Dedifferentiated amniotic fluid mesenchymal stem cell (primary cell): ENCODE measurements around the gene TGFB3.
"Not testable (repeated sequence)": the region's sequence is repeated elsewhere in the genome, so short reads cannot be mapped to it uniquely, and the experiment has no call there.

Experiments used
- DNase-seq: peaks from one replicate; pipeline ENCODE4 v3.0.0-alpha.2; 2016; ENCODE audit errors: extremely low spot score

Gene TGFB3

DNA sequence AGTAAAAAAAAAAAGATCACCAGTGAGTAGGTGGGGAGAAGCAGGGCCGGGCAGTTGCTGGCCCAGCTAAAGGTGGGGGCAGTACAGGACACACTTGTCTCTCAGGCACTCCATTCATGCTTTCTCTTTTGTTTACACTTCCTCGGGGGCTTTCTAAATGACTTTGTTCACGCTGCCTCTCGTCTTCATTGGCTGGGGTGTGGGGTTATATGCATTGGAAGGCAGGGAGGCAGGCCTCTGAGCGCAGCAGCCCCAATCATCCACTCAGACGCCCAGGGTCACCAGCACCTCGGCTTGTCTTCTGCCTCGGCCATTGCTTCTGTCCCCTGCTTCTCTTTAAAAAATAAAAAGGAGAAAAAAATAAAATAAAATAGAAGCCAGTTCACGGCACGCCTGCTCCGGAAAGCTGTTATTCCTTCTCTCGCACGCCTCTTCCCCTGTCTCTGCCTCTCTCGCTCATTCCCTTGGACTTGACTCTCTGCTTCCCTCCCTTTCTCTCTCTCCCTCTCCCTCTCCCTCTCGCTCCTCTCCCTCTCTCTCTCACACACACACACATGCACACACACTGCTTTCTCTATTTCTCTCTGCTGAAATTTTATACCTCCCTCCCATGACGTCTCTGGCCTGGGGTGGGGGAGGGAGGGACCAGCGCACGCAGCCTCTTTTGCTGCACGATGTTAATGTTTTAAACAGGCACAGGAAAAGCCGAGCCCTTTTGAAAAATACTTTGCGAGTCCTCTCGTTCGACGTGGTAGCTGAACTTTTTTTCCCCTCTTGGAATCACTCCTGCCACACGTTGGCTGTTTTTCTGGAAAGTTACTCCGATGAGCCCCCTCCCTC, at the start of gene TGFB3:
Gene TGFB3, minus strand, starts transcription at position 570 of the 840 bp plus-strand sequence. CDS start 1,102 bp downstream, outside the sequence.
- DNase-seq = peak; percentile 86

DNA sequence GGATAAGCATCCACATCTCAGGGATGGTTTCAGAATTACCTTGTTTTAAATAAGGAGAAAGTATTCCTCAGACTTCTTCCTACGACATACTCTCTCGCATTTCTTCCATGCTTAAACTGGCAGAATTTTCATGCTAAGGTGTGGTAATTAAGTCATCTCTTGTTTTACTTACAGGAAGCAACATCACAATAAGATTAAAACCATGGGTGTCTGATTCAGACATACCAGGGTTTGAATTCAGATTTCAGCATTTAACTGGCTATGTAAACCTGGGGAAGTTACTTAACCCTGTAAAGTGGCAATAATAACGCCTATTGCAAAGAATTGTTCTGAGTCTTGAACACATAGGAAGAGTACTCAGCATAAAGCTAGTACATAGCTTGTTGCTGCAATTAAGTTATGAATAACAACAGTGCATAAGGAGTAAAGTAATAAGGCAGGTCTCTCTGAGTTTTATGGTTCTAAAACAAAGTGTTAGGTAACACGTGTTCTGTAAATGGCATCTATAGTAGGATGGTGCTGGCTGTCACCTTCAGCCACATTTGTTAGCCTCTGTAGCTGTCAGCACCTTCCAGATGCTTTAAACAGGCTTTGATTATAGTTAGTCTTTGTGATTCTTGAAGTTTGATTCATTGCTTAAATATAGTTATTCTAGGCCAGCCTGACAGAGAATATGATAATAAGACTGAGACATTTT, 42.6 kb upstream of the TGFB3 start:
- no peak for DNase-seq

DNA sequence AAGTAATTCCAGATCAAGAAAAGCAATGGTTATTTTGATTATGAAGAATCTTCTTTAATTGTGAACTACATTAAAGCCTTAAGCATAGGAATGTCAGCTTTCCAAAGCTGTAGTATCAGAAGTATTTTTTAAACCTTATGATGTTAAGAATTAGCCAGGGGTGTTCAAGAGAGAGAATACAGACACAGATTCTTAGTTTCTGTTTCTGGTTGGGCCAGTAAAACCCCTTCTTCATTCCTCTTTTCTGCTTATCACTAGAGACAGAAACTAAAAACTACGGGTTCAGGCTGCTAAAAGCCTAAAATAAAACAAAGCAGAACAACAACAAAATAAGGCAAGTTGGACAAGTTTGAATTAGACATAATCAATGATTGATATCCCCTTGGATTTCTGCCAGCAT, 42.0 kb upstream of the TGFB3 start:
- DNase-seq = no peak

DNA sequence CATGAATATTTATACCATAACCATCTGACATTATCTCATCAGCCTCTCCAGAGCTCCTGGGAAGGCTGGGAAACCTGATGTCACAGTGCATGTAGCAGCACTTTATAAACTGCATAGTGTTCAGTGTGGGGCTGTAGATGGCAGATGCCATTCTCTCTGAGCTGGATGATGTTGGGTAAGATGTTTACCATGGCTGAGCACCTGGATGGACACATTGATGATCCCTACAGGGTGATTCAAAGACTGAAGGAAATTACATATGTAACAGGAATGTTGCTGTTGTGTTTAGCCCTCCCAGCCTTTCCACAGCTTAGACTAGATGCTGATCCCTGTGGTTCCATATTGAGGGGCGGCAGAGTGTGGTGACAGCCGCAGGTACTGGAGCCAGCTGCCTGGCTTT, 41.2 kb upstream of the TGFB3 start:
- DNase-seq = no peak

DNA sequence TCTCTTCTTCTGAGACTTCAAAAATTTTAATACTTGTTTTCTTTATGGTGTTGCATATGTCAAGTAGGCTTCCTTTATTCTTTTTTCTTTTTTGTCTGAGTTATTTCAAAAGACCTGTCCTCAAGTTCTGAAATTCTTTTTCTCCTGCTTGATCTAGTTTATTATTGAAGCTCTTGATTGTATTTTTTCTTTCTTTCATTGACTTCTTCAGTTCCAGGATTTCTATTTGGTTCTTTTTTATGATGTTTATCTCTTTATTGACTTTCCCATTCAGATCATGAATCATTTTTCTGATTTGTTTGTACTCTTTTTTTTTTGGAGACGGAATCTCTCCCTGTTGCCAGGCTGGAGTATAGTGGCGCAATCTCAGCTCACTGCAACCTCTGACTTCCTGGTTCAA, 37.9 kb upstream of the TGFB3 start:
- DNase-seq = no peak

DNA sequence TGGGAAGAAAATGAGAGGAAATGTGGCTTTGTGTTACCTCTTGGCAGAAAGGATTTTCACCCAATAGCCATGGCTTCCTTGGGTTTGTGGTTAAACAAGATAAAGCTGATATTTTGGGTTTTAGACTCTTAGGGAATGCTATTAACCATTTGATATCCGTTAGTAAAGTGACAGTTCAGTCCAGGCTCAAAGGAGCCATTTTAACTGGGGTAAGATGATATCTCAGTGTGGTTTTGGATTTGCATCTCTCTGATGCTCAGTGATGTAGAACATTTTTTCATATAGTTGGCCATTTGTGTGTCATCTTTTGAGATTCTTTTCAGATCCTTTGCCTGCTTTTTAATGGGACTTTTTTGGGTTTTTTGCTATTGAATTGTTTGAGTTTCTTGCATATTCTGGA, 33.9 kb upstream of the TGFB3 start:
- no peak for DNase-seq

DNA sequence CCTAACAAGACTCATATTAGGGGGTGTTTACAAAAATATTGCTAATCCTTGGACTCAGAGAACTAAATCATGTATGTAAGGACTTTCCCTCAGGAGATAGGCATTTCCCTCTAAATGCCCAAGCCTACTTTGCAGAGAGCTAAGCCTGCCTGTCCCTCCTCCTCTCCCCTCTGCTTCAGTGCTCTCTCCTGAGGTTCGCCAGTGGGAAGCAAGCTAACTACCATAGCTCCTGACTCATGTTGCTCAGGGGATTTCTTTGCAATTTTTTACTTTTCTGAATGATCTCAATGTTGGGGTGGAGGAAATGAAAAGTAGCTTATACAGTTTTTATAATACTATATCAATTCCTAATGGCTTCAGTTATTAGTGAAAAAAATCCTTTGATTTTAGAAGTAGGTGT, 33.4 kb upstream of the TGFB3 start:
- DNase-seq = no peak

DNA sequence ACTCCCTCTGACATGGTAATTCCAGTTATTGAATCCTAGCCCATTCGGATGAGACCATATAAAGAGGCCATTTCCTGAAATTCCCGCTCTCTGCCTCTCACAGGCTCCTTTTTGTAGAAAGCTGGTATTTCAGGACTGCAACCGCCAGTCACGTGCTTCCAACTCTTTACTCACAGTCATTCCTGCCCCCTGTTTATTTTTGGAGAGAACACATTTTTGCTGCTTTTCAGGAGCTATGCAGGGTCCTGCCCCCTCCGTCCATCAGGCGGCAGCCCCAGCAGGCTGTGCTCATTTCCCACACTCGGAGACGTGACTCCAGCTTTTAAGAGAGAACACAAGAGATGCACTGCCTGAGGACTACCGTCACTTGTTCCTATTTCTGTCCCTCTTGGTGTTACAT, 30.6 kb upstream of the TGFB3 start:
- no peak for DNase-seq

DNA sequence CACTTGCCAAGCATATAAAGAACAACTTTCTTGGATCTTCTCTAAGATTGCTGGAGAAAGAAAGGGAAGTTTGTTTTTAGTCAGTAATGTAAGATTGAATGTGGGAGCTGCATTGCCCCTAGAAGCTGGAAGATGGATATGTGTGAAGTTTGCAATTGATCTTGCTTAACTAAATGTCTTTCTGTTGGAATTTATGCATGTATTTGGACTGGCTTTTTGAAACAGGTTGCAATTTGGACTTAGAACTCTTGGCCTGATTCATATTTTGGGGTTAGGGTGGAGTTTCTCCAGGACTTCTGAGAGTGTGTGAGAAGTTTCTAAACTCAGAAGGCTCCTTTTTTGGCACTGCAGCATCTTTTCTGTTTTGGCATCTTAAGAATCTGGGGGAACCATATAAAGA, 30.1 kb upstream of the TGFB3 start:
- DNase-seq = no peak

DNA sequence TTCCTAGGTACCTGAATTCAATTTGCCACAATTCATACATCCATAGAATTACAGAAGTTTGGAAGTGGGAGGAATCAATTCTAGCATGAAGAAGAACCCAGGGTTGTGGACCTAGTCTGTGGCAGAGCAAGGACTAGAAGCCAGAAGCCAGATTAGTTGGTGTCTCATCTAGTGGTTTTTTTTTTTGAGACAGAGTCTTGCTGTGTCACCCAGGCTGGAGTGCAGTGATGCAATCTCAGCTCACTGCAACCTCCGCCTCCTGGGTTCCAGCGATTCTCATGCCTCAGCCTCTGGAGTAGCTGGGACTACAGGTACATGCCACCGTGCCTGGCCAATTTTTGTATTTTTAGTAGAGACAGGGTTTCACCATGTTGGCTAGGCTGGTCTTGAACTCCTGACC, 27.8 kb upstream of the TGFB3 start:
- not testable (repeated sequence) for DNase-seq

DNA sequence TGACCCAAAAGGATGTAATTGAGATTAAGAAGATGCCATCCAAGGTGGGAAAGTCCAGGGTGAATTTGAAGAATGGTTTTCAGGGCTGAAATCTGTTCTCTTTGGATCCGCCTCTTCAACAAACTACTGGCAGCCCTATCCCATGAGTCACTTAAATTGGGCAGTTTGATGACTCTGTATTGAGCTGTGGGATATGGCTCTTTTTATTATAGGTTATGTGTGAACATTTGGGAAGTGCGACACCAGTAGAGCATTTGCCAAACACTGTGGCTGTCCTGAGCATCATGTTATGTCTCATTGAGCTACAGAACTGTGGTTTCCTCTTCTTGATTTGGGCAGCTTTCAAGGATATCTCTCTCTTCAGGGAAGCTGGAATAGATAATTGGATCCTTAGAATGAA, 26.1 kb upstream of the TGFB3 start:
- DNase-seq = no peak

DNA sequence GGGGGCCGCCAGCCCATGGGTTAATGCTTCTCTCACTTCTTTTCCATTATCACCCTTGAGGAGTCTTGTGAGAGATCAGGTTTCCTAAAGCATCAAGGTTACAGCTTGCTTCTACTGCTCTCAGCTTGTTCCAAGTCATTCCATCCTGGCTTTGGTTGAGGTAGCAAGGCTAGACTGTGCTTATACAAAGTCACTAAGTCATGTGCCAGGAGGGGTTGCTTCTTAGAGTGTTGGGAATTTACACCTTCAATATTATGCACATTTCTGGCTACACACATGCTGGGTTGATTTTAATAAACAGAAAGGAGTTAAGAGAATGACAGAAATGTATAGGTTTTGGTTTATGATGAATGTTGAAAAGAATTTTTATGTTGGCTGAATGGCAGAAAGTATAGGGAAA, 25.6 kb upstream of the TGFB3 start:
- no peak for DNase-seq

DNA sequence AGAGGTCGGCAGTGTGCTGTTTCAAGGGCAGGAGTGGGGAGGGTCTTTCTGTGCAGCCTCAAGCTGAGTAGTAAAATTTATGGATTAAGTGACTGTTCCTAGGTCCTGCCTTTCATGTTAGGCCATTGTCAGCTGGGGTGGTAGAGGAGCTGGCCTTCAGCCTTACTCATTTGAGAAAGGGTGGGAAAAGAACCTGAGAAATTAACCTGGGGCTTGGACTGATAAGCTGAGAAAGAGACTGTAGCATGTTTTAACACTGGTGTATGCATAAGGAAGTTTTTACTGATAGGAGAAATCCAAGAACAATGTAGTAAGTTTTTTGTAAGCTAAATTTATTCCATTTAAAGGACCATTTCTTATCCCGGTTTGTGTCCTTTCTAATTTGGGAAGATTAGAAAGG, 24.5 kb upstream of the TGFB3 start:
- no peak for DNase-seq

DNA sequence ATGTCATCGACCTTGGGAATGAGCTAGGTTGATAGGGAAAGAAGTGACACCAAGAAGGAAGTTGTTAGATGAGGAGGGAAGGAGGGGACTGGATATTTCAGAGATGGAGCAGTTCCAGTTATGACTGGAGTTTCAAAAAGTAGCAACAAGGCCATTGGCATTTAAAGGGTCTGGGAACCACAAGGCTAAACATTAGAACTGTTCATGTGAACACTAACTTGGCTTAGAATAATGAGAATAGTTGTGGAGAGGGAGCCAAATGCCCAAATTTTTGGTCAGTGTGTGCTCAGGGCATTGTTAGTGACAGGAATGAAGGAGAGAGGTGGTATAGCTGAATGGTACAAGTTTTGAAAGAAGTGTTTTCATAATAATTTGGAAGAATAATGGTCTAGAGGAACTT, 20.6 kb upstream of the TGFB3 start:
- DNase-seq = no peak

DNA sequence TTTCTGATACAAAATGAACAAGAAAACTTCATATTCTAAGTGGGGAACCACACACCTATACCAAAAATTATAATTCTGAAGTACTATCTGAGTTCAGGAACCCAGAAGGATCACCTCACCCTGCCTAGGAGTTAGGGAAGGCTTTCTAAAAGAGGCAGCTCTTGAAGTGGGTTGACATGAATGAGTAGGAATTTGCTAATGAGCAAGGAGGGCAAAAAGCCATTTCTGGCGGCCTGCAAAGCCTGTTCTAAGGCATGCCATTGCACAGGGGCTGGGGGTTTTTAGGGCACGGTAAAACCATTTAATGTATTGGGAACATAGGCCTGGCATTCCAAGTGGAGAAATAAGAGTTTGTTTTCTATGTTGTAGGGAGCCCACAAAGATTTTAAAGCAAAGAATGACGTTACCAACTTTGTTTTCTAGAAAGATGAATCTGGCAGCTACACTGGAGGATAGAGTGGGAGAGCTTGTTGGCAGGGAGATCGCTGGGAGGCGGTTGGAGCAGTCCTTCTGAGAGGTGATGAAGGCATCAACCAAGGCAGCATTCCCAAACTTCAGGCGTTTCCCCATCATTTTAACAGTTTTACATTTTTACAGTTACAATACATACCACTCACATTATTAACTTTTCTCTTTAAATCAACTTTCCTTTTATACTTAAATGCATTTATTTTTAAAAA, 17.9 kb upstream of the TGFB3 start:
- DNase-seq = no peak

DNA sequence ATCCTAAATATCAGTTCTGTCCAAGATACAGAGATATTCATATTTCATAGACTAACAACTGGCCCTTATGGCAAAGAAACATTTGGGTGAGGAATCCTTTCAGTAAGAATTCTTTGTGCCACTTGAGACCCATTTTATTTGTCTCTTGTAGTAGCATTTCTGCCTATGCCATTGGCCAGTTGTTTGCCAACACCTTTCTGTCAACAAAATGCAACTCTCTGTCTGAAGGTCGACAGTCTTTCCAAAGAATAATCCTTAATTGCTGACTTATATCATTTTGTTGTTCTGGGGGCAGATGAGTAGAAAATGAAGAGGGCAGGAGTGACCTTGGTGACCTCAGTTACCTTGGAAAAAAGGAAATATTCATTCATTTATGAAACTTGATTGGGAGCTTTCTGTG, 14.7 kb upstream of the TGFB3 start:
- DNase-seq = no peak

DNA sequence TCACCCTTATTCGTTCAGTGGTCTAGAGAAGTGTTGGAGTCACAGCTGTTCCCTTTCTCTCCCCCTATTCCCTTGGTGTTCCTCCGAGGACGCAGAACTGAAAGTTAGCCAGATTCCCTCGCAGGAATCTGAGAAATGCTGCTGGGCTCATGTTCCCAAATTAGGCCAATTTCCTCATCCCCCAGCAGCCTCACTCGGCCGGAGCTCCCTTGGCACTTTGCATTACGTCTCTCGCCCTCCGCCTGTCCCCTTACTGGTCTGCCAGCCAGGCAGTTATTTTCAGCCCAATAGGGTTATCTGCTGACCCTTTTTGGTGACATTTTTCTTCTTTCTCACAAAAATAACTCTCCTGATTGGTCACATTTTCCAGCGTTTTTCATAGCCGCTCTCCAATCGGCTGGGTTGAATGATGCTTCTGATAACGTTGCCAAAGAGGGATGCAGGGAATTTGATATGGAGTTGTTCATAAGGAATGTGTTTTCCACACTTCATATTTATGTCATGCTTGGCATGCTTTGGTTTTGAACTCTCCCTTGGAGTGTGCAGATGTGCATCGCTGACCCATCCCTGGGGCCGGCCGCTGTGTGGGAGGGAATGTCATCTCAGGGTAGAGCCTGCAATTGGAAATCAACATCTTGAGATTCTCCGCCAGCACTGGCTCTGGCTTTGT, 13.7 kb upstream of the TGFB3 start:
- no peak for DNase-seq

DNA sequence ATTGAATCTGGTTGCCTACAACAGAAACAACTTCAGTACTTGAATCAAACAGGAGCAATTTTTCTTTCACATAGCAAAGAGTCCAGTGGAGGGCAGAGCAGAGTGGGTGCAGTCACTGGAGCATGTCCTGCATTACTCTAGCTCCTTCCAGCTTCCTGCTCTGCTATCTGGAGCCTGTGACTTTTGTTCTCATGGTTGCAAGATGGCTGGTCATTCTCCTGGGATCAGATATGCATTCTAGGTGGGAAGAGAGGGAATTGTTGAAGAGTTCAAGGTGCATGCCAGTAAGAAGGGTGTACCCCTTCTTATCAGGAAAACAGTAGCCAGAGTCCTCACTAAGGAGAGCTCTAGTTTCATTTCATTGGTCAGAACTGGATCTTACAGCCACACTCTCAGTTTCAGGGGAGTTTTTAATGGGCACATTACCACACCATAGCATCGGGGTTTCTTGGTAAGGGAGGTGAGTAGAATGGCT, 11.8 kb upstream of the TGFB3 start:
- no peak for DNase-seq

DNA sequence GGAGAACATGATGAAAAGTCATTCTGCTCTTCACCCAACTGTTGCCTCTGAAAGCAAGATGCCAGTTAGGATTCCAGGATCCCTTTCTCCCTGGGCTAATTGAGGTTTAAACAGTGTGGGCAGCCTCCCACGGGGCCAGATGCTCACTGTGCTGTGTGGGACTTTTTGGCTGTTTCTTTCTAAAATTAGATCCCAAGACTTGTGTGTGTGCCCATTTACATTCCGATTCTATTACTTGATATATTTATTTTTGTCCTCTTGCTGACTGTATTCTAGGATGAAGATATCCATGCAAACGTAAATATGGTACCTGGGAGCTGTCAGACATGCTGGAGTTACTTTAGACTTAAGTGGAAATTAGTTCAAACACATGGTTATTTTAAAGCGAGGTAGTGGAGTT, 10.0 kb upstream of the TGFB3 start:
- no peak for DNase-seq

DNA sequence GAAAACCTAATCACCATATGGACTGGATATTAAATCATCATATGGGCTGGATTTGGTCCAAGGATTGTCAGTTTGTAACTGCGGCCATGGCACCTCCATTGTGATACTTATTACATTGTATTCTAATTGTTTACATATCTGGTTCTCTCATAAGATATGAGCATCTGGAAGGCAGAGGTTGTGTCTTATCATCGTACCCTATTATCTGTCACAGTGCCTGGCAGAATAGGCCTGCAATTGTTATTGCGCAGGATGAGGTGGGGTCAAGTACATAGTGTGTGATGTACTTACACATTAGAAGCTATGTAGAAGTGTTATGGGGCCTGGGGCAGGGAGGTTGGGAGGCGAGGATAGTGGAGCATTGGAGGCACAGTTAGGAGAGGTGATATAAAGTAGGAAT, 8.5 kb upstream of the TGFB3 start:
- no peak for DNase-seq

DNA sequence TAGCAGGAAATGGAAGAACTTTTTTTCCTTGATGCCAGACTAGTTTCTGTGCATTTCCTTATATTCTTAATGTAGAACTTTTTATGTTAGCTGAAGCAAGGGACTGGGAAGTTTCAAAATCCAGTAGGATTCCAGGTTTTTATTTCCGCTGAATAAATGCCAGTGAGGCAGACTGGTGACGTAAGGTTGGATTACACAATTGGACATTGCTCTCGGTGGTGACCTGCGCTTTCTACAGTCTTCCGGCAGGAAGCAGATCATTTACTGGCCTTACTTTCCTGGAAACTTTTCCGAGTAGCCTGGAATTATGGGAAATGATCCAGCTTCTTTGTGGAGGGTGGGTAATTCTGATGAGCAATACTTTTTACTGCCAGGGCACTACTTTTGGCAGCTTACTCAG, 7.3 kb upstream of the TGFB3 start:
- DNase-seq = no peak
